Neural progenitor cell (in vitro differentiated cells): ENCODE data around the gene VTI1A.

ENCODE experiments used
- EZH2phosphoT487 ChIP-seq: fragments of 200-600 bp; sonication (generic); IDR thresholded peaks from 2 replicates; pipeline ENCODE4 v1.6.1; 2017; ENCODE audit warnings: antibody characterized with exemption
- TF ChIP-seq, protein P1 (sequence below): fragments of 200-600 bp; sonication (generic); IDR thresholded peaks from 2 replicates; pipeline ENCODE4 v1.5.1; 2017; ENCODE audit warnings: antibody characterized with exemption, mild to moderate bottlenecking

DNA sequence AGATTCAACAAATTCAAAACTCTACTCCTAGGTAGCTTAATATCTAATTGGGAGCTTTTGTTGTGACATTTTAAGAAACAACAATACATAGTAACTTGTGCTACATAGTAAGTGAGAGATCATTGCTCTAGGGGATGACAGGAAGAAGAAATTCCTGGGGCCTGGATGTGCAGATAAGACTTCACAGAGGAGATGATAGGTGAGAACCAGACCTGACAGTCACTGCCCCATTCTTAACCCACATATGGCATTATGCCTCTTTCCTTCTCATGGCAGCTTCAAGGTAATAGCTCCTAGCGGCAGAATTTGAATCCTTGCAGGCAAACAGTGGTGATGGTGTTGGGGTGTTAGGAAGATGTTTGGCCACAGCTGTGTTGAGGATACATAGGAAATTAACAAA is 233.6 kb downstream of the VTI1A start:
- TF ChIP-seq, protein P1, sequence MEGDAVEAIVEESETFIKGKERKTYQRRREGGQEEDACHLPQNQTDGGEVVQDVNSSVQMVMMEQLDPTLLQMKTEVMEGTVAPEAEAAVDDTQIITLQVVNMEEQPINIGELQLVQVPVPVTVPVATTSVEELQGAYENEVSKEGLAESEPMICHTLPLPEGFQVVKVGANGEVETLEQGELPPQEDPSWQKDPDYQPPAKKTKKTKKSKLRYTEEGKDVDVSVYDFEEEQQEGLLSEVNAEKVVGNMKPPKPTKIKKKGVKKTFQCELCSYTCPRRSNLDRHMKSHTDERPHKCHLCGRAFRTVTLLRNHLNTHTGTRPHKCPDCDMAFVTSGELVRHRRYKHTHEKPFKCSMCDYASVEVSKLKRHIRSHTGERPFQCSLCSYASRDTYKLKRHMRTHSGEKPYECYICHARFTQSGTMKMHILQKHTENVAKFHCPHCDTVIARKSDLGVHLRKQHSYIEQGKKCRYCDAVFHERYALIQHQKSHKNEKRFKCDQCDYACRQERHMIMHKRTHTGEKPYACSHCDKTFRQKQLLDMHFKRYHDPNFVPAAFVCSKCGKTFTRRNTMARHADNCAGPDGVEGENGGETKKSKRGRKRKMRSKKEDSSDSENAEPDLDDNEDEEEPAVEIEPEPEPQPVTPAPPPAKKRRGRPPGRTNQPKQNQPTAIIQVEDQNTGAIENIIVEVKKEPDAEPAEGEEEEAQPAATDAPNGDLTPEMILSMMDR: no peak
- no peak for TF ChIP-seq EZH2phosphoT487
